Stimulated activated CD4-positive, alpha-beta T cell treated with anti-CD3 and anti-CD28 coated beads, Interleukin-1b, Interleukin-23, amount 100 ng/mL, for 4 hours (primary cell): ENCODE results near the gene ZNF239.
"Not testable (repeated sequence)": the region's sequence is repeated elsewhere in the genome, so short reads cannot be mapped to it uniquely, and the experiment has no call there.

Experiments
- DNase-seq, 2 donors: peaks; one replicate each; pipeline ENCODE4 v3.0.0-alpha.2; 2020; ENCODE audit warnings: low read depth in 2 of 2

The ZNF239 gene

DNA sequence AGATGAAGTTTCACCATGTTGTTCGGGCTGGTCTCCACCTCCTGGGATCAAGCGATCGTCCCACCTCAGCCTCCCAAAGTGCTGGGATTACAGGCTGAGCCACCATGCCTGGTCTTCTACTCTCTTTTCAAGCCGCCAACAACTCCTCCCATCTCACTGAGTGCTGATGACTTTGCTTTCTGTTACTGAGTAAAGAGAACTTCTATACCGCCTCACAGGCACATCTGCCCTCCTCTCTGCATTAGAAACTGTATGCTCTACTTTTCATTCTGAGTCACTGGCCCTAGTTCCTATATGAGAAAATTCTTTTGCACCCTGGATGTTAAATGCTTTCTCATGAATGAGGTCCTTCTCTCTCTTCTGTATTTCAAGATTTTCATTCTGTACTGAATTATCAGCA, 2.2 kb upstream of the ZNF239 start:
- no peak for DNase-seq

DNA sequence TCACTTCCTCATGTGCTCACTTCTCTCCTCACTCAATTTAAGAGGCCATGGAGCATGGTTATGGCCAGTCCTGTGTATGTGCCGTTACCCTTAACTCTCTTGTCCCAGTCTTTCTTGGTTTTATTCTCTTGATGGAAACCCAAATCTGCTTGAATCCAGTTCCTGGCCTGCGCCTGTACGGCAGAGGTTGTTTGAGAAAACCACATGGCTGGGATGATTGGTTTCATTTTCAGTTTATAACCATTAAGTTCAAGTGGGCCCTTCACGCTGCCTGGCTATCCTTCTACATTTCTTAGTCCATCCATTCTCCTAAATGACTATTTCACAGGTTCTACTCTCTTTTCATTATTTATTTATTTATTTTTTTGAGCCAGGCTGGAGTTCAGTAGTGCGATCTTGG, 1.6 kb upstream of the ZNF239 start:
- no peak for DNase-seq

DNA sequence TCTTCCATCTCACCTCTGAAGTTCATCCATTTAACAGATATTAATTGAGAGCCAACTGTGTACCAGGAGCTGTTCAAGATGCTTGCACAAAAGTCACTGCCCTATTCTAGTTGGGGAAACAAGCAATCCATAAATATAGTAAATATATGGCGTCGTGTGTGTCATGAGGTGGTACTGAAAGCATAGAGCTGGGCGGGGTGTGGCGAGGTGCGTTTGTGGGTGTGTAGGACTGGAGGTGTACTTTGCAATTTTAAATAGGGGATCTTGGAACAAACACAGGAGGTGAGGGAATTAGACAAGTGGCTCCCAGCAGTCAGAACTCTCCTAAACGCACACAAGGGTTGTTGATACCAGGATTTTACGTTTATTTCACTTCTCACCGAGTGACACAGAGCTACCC, 490 bp upstream of the ZNF239 start:
- no peak for DNase-seq

DNA sequence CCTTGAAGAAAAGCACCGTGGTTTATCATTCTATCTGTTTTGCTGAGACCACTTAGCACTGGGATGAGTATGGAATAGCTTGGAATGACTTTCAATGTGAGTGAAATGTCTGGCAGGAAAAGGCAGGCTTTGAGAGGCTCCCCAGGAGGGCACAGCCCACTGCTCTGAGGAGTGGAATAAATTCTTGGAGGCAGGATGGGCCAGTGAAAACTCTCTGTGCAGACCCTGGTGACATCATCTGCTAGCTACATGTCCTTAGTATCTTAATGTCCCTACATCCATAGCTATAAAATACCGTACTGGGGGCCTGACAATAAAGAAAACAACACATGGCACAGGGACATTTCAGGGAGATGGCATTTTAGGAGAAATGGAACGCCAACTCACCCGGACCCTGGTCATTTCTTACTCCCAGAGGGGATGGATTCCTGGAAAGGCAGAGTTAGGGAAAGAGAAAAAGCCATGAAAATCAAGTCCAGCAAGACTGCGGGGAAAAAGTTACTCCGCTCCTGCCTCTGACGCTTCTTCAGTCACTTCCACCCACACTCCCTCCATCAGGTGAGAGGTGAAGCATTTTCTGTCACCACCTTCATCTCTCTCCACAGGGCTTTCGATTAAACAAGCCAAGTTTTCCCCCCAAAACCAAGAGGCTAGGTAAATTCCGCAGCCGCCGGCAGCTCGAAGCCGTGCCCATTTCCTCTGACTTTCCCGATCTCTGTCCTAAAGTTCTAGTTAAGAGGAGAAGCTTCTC, 991 bp downstream of the ZNF239 start:
- no peak for DNase-seq

DNA sequence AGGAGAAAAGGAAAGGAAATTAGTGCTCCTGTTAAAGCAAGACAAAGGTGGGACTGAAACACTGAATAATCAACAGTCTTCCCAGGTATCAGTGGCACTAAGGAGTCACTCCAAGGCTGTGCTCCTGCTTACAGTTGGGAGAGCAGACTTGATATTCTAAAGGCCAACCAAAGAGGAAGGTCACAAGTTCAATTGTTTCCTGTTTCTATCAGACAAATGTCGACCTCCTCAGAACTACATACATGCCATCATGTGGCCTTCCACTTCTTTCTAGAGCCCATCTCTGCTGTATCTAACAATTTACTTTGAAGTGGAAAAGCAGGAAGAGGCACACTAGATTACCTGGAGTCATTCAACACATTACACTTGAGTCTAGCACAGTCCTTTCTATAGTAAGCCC, 3.4 kb downstream of the ZNF239 start:
- no peak for DNase-seq

DNA sequence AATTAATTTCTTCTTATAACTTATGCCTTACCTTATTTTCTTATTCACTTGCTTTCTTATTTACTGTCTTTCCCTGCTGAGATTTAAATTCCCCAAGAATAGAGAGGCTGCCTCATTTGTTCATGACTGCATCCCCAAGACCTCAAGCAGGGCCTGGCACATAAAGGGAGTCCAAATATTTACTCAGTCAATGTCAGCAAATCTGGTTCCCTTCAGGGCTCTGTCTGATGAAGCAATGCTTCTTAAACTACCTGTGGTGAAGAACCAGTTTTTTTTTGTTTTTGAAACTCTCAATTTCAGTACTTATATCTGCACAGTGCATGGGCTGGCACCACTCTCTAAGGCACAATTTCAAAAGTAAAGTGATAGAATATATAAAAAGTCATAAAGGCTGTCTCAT, 4.7 kb downstream of the ZNF239 start:
- DNase-seq, result no peak

DNA sequence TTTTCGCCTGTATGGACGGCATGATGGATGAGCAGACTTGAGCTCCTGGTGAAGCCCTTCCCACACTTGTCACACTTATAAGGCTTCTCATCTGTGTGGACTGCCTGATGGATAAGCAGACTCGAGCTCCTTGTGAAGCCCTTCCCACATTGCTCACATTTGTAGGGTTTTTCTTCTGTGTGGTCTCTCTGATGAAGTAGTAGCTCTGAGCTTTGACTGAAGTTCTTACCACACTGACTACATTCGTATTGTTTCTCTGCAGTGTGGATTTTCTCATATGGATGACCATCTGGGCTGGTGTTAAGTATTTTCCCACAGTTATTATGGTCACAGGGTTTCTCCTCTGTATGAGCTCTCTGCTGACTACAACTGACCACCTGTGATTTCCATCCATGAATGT, 17.2 kb downstream of the ZNF239 start:
- DNase-seq, result no peak

DNA sequence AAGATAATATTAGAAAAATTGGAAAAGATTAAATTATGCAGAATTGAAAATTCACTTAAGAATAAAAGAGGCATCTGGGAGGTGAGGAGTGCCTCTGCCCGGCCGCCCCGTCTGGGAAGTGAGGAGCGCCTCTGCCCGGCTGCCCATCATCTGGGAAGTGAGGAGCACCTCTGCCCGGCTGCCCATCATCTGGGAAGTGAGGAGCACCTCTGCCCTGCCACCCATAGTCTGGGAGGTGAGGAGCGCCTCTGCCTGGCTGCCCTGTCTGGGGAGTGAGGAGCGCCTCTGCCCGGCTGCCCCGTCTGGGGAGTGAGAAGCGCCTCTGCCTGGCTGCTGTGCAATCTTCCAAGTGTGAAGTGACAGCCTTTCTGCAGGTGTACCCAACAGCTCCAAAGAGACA, 30.7 kb downstream of the ZNF239 start:
- DNase-seq, result not testable (repeated sequence)

DNA sequence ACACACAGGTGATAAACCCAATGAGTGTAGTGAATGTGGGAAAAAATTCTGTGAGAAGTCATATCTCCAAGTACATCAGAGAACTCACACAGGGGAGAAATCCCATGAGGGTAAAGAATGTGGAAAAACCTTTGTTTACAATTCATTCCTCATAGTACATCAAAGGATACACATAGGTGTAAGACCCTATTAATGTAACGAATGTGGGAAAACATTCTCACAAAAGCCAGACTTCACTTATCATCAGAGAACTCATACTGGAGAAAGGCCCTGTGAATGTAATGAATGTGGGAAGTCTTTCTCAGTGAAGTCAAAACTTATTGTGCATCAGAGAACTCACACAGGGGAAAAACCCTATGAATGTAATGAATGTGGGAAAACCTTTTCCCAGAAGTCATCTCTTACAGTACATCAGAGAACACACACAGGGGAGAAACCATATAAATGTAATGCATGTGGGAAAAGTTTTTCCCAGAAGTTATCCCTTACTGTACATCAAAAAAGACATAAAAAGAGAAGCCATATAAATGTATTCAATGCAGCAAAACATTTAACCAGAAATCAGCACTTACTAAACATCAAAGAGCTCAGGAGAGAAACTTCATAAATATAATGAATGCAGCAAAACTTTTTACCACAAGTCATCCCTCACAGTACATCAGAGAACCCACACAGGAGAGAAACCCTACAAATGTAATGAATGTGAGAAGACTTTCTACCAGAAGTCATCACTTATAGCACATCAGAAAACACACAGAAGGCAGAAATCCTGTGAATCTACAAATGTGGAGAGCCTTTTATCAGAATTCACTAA, 49.8 kb downstream of the ZNF239 start:
- DNase-seq, result no peak
